NCI-H146 treated with DMSO at 0.1 percent for 48 hours (cell line): ENCODE measurements around the gene ROR1.

Experiments used
- DNase-seq: peaks from one replicate; lab custom pipeline; 2025; ENCODE audit not compliant: unreplicated experiment; lab: John Stamatoyannopoulos, UW

Gene ROR1

GRCh38 chr1:64124704-64125440, 351.1 kb downstream of the ROR1 start:
- no peak for DNase-seq

- DNase-seq: no peak
These were observed 352.8 kb downstream of the ROR1 start for GRCh38 chr1:64126581-64126980.

- no peak for DNase-seq
These were observed 353.5 kb downstream of the ROR1 start for GRCh38 chr1:64127297-64127696.

GRCh38 chr1:64129701-64130100, 355.9 kb downstream of the ROR1 start:
- no peak for DNase-seq

- DNase-seq: no peak
These were observed 357.3 kb downstream of the ROR1 start for GRCh38 chr1:64131155-64131554.

GRCh38 chr1:64133036-64133435, 359.2 kb downstream of the ROR1 start:
- no peak for DNase-seq

- DNase-seq: no peak
These were observed 361.8 kb downstream of the ROR1 start for GRCh38 chr1:64135462-64136223.

GRCh38 chr1:64136296-64136695, 362.5 kb downstream of the ROR1 start:
- DNase-seq: no peak

- DNase-seq: no peak
These were observed 363.1 kb downstream of the ROR1 start for GRCh38 chr1:64136752-64137411.

- no peak for DNase-seq
These were observed 363.6 kb downstream of the ROR1 start for GRCh38 chr1:64137412-64137803.

GRCh38 chr1:64139877-64140276, 366.1 kb downstream of the ROR1 start:
- no peak for DNase-seq

GRCh38 chr1:64140596-64140995, 366.8 kb downstream of the ROR1 start:
- no peak for DNase-seq

- DNase-seq: no peak
These were observed 373.4 kb downstream of the ROR1 start for GRCh38 chr1:64147045-64147724.

GRCh38 chr1:64147759-64148158, 373.9 kb downstream of the ROR1 start:
- no peak for DNase-seq

- DNase-seq: no peak
These were observed 376.4 kb downstream of the ROR1 start for GRCh38 chr1:64150266-64150665.

GRCh38 chr1:64150729-64151230, 377.0 kb downstream of the ROR1 start:
- no peak for DNase-seq

GRCh38 chr1:64155278-64155677, 381.5 kb downstream of the ROR1 start:
- DNase-seq: no peak

- no peak for DNase-seq
These were observed 387.6 kb downstream of the ROR1 start for GRCh38 chr1:64161357-64161941.

- no peak for DNase-seq
These were observed 388.3 kb downstream of the ROR1 start for GRCh38 chr1:64162151-64162550.

- no peak for DNase-seq
These were observed 389.0 kb downstream of the ROR1 start for GRCh38 chr1:64162804-64163203.

- DNase-seq: no peak
These were observed 389.6 kb downstream of the ROR1 start for GRCh38 chr1:64163431-64163830.
